OCI-M2 (cell line): ENCODE data around the gene RPTOR.

Experiments used
- DNase-seq: peaks from one replicate; lab custom pipeline; 2025; ENCODE audit not compliant: unreplicated experiment; lab: John Stamatoyannopoulos, UW

The RPTOR gene

DNA sequence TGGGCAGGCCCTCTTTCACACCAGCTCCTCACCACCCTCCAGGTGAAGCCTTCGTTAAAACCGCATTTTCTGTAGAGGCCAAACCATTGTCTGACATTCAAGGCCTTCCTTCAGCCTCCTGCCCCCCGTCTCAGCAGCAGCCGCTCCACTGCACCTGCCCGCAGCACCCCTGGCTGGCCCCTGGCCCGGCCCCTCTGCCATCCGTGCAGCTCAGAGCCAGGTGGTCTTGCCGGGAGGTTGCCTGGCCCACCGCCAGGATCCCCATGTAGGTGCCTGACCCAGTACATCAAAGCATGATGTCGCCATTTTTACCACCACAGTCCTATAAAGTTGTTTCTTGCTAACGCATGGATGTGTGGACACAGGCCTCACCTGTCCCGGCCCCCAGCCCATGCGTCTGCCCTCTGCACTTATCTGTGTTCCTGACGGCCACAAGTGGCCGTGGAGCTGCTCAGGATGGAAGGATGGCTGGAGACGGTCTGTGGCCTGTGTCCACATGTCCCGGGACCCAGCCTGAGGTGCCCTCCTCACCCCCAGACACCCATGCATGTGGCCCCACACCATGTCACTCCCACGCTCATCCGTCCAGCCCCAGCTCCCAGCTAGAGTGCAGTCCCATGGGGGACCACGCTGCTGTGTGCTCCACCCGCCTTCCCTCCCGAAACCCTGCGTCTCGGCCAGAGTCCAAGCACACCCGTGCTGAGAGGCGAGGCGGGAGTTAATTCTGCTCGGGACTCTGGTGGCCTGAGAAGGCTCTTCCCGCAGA lies 357.7 kb downstream of the RPTOR start:
- no peak for DNase-seq

GRCh38 chr17:80902963-80903611 lies 358.4 kb downstream of the RPTOR start:
- no peak for DNase-seq

DNA sequence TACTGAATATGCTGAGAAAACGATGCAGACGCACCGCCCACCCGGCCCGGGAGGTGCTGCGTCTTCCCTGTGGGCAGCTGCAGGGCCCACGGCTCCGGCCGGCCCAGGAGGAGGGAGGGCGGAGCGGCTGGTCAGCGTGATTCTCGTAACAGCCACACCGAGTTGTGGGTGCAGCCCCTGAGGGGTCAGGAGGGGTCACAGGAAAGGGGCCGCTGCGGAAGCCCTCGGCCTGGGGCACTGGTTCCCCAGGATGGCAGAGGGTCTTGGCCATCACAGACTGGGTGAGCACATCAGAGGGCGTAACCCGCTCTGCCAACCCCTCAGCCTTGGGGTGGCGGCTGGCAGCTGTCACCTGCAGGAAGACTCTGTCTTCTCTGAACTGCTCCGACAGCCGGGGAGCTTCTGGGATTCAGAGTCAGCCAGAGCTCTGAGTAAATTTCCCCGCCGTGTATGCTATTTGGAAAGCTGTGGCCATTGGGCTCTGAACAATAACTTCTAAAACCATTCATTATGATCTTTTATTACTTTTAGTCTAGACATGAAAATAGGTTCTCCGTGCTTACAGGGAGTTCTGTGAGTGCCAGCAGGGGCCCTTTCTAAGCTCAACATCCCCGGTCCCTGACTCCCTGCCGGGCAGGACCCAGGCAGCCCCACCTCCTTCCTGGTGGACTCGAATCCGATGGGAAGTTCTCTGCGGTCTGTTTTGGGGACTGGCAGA lies 359.6 kb downstream of the RPTOR start:
- no peak for DNase-seq

GRCh38 chr17:80905586-80906230 lies 361.1 kb downstream of the RPTOR start:
- DNase-seq: no peak

DNA sequence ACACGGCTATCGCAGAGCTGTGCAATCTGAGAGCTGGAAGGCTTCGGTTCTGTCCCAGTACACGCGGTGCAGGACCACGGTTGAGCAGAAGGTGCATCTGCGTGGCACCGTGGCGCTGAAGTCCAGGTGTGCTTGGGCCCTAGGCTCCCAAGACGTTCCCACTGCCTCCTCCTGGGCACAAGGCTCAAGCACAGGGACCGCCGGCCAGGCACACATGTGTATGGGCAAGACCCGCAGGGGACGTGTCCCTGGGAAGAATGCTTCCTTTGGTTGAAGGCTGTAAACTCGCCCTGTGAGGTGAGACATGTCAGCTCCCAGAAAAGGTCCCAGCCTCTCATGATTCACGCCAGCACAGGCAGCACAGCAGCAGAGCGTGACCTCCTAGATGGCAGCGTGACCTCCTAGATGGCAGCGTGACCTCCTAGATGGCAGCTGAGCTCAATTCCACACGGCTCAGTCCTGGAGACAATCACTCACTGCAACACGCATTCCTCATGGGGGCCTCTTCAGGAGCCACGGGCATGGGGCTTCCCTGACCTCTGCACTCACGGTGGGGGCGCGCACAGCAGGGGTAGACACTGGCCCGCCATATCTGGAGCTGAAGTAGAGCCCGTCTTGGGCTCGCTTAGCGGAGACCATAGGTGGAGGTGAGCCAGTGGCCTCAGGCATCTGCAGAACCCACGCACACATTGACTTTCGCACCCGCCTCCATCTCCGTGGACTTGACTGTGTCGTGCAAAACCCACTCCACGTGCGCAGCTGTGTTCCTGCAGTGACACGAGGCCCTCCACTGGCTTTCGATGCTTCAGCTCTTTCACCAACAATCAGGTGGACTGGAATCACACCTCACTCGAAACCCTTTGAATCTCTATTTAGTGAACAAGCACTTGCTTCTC lies 362.0 kb downstream of the RPTOR start:
- DNase-seq: no peak

DNA sequence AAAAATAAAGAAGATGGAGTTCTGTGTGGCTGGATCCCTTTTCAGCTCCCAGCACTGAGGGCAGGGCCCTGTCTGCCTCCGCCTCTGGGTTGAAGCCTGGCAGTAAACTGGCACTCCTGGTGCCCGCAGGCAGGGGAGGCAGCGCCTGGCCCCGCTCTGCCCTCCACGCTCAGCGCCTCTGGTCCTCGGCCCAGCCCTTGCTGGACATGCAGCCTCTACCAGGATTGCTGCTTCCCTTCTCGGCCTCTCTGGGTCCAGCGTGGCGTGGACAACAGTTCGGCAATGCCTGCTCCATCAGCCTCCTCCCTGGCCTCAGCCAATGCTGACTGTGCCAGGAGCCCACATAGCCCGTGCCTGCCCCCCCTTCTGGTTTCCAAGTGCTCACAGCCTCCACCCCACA lies 362.6 kb downstream of the RPTOR start:
- DNase-seq: no peak

- no peak for DNase-seq
Measured at GRCh38 chr17:80908211-80908610, 363.6 kb downstream of the RPTOR start.

GRCh38 chr17:80908776-80909175 lies 364.1 kb downstream of the RPTOR start:
- DNase-seq: no peak

DNA sequence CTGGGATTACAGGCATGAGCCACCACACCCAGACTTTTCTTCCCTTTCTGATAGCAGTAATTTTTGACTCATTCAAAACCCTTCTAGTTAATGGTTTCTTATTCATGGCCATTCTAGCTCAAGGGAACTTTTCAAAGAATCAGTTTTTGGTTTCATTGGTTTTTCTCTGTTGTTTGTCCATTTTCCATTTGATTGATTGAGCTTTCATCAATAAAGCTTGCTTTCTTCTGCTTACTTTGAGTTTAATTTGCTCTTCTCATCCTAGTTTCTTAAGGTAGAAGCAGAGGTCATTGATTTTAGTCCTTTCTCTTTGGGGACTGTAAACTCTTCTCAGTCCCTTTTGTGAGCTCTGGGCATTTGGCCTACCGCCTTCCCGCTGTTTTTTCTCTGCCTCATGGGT lies 365.0 kb downstream of the RPTOR start:
- no peak for DNase-seq

- no peak for DNase-seq
Measured at GRCh38 chr17:80910043-80910442, 365.4 kb downstream of the RPTOR start.

DNA sequence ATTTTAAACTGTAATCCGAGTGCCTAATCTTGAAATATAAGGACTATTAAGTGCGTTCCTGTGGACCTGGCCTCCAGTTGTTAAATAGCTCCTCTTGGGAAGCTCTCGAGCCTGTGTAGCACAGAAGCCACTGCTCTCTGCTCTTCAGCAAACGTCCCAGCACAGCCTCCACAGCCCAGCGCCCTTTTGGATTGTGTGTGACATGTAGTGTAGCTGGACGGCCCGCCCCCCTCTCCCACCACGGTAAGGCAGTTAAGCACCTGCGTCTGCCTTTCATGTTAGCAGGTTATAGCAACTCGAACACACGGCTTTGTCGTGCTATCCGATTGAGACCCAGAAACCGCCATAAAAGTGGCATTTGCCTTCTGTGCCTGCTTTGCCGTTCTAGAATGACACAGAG lies 367.8 kb downstream of the RPTOR start:
- no peak for DNase-seq

DNA sequence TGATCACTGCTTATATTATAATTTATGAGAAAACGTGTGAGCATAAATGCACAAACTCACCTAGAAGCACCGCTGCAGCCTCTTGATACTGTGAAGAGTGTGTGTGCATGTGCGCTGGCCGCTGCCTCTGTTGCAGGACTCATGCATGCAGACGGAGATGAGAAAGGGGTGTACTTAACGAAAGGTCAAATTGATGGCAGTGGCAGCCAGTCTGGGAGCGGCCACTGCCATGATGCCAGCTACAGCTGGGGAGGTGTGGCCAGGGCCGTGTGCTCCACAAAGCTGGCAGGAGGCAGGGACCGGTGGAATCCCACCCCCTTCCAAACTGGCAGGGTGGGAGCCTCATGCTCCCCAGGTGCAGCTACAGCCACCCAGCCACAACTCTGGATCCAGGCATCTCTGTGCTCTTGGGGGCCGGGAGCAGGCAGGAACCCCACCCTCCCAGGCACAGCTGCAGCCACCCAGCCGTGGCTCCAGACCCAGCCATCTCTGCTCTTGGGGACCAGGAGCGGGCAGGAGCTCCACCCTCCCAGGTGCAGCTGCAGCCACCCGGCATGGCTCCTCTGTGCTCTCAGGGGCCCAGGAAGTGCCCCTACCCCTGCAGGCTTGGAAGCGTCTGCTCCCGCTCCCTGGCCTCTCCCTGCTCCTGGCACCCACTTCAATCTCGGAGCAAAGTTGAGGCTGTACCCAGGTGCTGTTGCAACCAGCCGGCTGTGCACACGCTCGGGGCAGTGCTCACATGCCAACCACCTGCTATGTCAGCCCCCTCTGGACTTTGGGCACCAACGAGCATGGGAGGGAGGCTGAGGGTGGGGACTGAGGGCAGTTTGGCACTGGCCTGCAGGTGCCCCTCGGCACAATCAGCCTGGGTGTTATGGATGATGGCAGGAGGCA lies 369.5 kb downstream of the RPTOR start:
- no peak for DNase-seq

DNA sequence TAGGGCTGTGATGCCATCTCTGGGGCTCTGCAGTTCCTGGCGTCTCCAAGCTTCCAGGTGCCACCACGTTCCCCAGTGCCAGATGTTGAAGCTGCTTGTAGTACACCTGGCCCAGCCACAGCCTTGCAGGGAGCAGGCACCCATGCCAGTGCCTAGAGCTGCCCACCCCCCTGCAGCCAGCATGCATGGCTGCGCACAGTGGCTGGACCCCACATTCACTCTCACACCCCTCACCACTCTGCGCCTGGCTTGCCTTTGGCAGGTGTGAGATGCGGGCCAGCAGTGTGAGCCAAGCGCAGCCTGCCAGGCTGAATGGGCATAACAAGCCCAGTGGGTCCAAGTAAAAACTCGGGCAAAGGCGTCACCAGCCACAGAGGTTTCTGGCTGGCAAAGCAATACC lies 371.6 kb downstream of the RPTOR start:
- DNase-seq: no peak

DNA sequence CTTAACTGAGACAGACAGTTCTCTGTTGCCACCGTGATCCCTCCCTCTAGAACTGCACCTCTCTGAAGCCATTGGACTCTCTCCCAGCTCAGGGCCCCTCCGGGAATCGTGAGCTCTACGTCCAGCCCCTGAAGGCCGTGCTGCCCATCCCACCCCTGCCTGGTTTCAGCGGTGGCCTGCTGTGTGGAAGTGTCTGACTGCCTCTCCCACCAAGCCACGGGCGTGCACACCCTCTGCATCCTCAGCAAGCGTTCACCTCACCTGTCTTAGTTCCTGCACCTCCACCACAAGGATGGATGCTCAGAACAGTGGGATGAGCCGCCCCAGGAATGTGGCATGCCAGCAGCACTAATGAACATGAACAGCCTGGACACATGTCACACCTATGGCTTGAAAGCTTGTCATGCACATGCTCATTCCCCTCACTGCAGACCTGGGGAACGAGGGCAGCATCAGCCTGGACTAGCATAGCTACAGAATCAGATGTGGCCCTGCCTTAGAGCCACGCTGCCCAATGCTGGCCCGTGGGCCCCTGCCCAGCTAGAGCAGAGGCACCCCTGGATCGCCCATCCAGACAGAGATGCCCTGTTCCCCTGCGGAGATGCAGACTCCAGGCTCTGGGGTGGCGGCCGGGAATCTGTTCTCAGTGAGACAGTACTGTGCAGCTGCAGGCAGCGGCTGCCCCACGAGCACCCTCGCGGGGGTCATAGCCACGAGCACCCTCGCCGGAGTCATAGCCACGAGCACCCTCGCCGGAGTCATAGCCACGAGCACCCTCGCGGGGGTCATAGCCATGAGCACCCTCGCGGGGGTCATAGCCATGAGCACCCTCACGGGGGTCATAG lies 373.3 kb downstream of the RPTOR start:
- no peak for DNase-seq

- no peak for DNase-seq
Measured at GRCh38 chr17:80918731-80919130, 374.1 kb downstream of the RPTOR start.

DNA sequence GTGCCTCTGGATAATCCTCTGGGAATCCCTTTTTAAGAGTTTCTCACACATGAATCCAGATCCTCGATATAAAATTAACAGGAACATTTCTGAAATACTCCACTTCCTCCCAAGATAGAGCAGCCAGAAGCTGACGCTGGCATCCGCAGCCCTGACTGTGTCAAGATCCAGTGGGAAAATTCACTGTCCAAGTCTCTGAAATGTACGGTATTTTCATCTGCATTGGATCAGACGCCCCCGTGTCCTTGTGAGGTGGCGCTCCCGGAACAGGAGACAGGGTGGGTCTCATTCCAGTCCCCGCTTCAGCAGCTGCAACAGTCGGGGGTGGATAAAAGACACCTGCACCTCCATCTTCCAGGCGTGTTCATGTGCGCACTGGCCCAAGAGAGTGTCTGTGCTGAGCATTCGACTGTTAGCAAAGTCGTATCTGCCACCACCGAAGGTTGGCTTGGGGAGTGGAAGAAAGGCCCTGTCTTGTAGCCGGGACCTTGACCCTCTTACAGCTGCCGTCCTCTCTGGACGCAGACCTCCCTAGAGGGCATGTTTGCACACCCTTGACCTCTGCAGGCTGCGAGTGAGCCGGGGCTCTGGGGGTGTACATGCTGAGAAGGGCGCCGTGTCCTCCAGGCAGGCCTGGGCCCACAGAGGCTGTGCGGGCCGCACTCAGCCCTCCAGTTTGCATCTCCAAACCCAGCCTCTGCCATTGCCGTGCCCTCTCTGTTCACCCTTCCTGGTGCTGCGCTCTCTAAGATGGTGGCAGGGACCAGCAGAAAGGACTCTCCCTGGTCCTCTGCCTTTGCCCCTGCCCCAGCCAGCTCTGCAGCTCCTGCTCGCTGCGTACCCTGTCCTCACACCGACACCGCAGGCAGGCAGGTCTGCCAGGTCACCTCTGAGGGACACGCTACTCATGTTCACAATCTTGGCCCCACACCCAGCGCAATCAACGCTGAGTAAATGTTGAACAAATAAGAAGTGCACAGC lies 375.0 kb downstream of the RPTOR start:
- DNase-seq: no peak

GRCh38 chr17:80920441-80920840 lies 375.8 kb downstream of the RPTOR start:
- DNase-seq: no peak

DNA sequence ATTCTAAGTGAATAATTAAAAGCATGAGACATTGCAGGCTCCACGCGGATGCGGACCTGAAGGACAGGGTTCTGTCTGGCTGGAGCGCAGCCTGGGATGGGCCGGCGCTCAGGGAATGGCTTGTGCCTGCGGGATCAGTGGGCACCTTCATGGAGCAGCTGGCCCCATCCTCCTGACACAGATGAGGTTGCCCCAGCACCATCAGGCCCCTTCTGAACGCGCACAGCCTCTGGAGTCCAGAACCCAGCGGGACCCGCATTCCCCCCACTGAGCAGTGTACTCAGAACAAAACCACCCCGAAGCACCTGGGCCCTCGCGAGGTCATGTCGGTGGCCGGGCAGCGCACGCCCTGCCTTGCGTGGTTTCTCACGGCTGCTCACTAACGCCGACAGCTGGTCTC lies 376.5 kb downstream of the RPTOR start:
- DNase-seq: no peak
